Activated T-cell treated with anti-CD3 and anti-CD28 coated beads, Interleukin-2, amount 50 U/mL, for 72 hours (primary cell): ENCODE results near the gene CCDC27. TPM values are rescaled to one million over a fixed set of nuclear protein-coding genes. Genes with fewer than 3 reads are reported as not detected.

ENCODE experiments used
- ATAC-seq, 2 donors: fragments of 150-1000 bp; cut with Tn5 transposase; replicated peaks in 1 of 2; 2 replicates each; pipeline ENCODE4 v1.10.0; 2021; ENCODE audit warnings: moderate library complexity in 2 of 2, mild to moderate bottlenecking in 1 of 2
- DNase-seq, 2 donors: peaks; one replicate each; pipeline ENCODE4 v3.0.0; 2021 to 2022; ENCODE audit warnings: mixed read lengths in 1 of 2
- H3K27ac Mint-ChIP-seq: one replicate; pipeline ENCODE4 v1.8.0; 2022; ENCODE audit warnings: mild to moderate bottlenecking, moderate library complexity, mixed read lengths
- H3K27me3 Mint-ChIP-seq: one replicate; pipeline ENCODE4 v1.8.0; 2022; ENCODE audit warnings: low read depth, mixed read lengths
- H3K36me3 Mint-ChIP-seq, 2 donors: one replicate each; pipeline ENCODE4 v1.8.0; 2022; ENCODE audit warnings: mixed read lengths in 2 of 2, mild to moderate bottlenecking in 1 of 2; ENCODE audit not compliant: insufficient read depth in 2 of 2
- H3K4me1 Mint-ChIP-seq: one replicate; pipeline ENCODE4 v1.8.0; 2022; ENCODE audit warnings: low read depth, mixed read lengths
- H3K4me3 Mint-ChIP-seq, 2 donors: one replicate each; pipeline ENCODE4 v1.8.0; 2022; ENCODE audit warnings: mild to moderate bottlenecking in 2 of 2, mixed read lengths in 2 of 2, moderate library complexity in 2 of 2
- H3K9me3 Mint-ChIP-seq, 2 donors: one replicate each; pipeline ENCODE4 v1.8.0; 2022; ENCODE audit warnings: mixed read lengths in 2 of 2
- total RNA-seq, 2 donors: library from RNA; stranded (reverse); gene quantifications; one replicate each; pipeline ENCODE4 v1.2.3, GENCODE V29; 2022

The CCDC27 gene
- total RNA-seq, 2 donors from 2014 or later, result not detected

DNA sequence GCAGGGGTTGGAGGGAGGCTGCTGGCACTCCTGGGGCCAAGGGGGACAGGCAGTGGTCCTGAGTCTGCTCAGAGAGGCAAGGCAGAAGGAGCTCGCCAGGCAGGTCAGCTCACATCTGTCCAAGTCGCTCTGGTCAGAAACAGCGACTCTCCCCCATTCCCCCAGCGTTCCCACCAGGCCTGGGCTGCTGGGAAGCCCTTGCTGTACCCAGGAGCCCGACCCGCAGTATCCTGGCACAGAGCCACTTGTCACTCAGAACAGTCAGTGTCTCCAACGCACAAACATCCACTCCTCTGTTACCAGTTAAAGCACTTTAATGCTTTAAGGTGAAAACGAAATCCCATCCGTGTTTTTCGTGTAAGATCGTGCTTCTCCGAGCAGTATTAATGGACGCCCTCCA, 16.6 kb upstream of the CCDC27 start:
- Mint-ChIP-seq H3K9me3 (no peaks in the 10 kb centered on the region), H3K27ac (no peak overlapping the region), H3K4me3 (no peak overlapping the region), H3K27me3 (no peaks in the 10 kb centered on the region), H3K4me1 (no peaks in the 10 kb centered on the region), H3K36me3 (peaks cover 0 to 3% of the 10 kb centered on the region in 2 donors)
- ATAC-seq (no peak), DNase-seq (no peak)

DNA sequence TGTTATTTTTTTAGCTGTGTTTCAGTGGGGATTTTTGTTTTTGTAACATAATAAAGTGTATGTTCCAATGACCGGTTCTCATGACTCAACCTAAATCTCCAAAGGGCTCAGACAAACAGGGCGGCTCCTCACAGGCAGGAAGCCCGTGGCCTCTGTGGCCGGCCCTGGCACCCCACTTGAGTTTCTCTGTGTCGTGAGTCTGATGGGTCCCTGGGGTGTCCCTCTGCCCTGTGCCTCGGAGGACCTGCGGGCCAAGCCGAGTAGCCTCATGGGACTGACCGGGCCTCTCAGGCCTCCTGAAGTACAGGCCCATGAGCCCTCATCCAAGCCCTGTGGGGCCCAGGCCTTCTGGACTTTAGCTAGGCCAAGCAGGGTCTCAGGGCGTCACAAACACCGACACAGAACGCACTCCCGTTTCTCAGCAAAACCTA, 16.1 kb upstream of the CCDC27 start:
- Mint-ChIP-seq H3K9me3 (no peaks in the 10 kb centered on the region), H3K27me3 (no peaks in the 10 kb centered on the region), H3K27ac (no peak overlapping the region), H3K36me3 (peaks cover 0 to 3% of the 10 kb centered on the region in 2 donors), H3K4me3 (no peak overlapping the region), H3K4me1 (no peaks in the 10 kb centered on the region)
- DNase-seq, result no peak
- no peak for ATAC-seq

DNA sequence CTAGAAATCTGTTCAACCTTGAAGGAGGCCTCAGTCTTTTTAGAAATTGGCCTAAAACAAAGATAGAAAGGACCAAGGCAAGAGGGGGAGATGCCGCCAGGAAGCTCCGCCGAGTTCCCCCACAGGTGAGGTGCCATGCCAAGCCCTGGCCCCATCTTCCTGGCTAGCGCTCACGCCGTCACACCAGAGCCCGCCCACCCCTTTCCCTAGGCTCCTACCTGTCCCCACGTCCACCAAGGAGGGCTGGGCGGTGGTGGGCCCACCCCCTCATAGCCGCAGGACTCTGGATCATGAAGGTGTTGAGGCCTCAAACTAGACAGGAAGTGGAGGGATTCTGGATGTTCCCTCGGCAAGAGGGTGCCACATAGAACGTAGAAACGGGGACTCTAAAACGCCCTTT, 15.5 kb upstream of the CCDC27 start:
- peaks cover 0 to 7% of the 10 kb centered on the region in 2 donors for H3K36me3 Mint-ChIP-seq
- H3K27me3 Mint-ChIP-seq, result no peaks in the 10 kb centered on the region
- no peaks in the 10 kb centered on the region for H3K4me1 Mint-ChIP-seq
- no peak for DNase-seq
- H3K9me3 Mint-ChIP-seq, result no peaks in the 10 kb centered on the region
- no peak for ATAC-seq
- H3K27ac Mint-ChIP-seq, result no peak overlapping the region
- no peak overlapping the region for H3K4me3 Mint-ChIP-seq

DNA sequence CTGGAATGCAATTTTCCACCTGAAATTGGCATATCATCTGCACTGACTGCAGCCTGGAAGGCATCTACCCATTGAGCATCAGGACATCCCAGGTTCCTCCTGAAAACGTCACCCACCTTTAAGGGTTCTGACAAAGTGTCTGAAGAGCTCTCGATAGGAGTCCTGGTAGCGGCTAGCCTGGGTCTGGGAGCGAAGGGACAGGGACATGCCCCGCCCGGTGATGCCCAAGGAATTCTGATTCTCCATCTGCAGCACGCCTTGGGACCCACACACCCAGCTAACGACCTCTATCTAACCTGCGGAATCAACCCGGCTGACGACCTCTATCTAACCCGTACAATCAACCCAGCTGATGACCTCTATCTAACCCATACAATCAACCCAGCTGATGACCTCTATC, 13.3 kb upstream of the CCDC27 start:
- DNase-seq (no peak), ATAC-seq (no peak)
- H3K9me3 Mint-ChIP-seq, result no peaks in the 10 kb centered on the region
- peaks cover 0 to 7% of the 10 kb centered on the region in 2 donors for H3K36me3 Mint-ChIP-seq
- no peaks in the 10 kb centered on the region for H3K27me3 Mint-ChIP-seq
- H3K27ac Mint-ChIP-seq, result no peak overlapping the region
- H3K4me3 Mint-ChIP-seq, result no peak overlapping the region
- peaks cover 10% of the 10 kb centered on the region for H3K4me1 Mint-ChIP-seq

DNA sequence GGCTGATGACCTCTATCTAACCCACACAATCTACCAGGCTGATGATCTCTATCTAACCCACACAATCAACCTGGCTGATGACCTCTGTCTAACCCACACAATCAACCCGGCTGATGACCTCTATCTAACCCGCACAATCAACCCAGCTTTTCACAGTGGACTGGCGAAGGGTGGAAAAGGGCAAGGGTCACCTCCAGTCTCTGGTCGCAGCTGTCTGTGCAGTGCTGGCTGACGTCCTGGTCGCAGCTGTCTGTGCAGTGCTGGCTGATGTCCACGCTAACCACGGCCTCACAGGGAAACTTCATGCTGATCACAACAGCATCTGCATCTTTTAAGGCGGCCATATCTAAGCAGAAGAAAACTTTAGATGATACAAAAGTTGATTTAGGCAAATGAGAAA, 12.2 kb upstream of the CCDC27 start:
- Mint-ChIP-seq H3K27ac (no peak overlapping the region), H3K4me1 (peaks cover 18% of the 10 kb centered on the region), H3K4me3 (no peak overlapping the region), H3K27me3 (no peaks in the 10 kb centered on the region), H3K9me3 (no peaks in the 10 kb centered on the region), H3K36me3 (peaks cover 0 to 7% of the 10 kb centered on the region in 2 donors)
- DNase-seq (no peak), ATAC-seq (no peak)

DNA sequence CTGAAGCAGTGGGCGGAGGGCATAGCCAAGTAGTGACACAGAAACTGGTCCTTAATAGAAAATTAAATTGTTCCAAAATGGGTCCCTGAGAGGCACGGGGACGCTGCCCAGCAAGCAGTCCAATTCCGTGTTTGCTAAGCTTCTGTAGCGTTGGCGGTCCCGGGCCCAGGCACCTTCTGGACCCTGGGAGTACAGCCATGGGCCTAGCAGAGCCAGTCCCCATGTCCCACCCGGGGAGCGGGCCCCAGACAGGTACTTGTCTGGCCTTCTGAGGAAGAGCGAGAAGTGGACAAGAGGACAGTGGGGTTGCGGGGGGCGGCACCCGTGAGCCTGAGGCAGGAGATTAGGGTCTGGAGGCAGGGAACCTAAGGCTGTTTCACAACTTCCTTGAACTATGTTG, 11.5 kb upstream of the CCDC27 start:
- H3K4me3 Mint-ChIP-seq, result no peak overlapping the region
- DNase-seq, result no peak
- H3K4me1 Mint-ChIP-seq, result peaks cover 25% of the 10 kb centered on the region
- H3K27me3 Mint-ChIP-seq, result no peaks in the 10 kb centered on the region
- no peak for ATAC-seq
- peak overlapping the region; percentile 38 for H3K27ac Mint-ChIP-seq
- H3K36me3 Mint-ChIP-seq, result peaks cover 0 to 7% of the 10 kb centered on the region in 2 donors
- no peaks in the 10 kb centered on the region for H3K9me3 Mint-ChIP-seq

DNA sequence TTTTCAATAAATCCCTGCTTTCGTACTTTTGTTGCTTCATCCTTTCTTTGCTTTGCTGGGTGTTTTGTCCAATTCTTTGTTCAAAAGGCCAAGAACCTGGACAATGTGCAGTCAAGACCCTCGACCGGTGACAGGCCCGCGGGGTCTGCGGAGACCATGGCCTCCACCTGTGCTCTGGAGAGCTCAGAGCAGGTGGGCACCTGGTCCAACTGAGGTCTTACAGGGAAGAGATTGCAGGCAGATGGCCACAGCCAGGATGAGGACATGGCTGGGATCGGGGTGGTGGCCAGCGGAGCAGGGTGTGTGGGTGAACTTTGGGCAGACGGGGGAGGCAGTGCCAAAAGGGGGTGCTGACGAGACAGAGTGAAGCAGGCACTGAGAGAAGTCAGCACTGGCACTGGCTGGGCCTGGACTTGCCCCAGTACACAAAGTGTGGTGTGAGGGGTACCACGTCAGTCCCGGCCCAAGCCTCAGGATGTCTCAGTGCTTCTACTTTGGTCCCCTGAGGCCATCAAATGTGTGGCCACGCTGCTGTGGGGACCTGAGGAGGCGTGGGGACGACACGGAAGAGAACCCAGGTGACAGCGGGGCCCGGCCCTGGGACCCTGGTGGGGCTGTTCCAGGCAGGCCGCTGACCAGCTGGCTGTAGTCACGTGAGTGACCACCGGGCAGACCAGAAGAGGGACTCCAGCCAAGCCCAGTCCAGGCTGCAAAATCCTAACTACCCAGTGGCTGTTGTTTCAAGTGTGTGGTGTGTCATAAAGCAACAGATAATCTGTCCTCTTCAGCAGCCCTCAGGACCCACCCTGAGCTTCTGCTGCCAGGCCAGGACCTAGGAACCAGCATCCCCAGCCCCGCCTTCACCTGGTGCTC, 10.4 kb upstream of the CCDC27 start:
- H3K4me3 Mint-ChIP-seq, result no peak overlapping the region
- ATAC-seq, result no peak
- H3K27ac Mint-ChIP-seq, result no peak overlapping the region
- no peak for DNase-seq
- H3K27me3 Mint-ChIP-seq, result no peaks in the 10 kb centered on the region
- peaks cover 0 to 4% of the 10 kb centered on the region in 2 donors for H3K36me3 Mint-ChIP-seq
- no peaks in the 10 kb centered on the region for H3K9me3 Mint-ChIP-seq
- peaks cover 32% of the 10 kb centered on the region for H3K4me1 Mint-ChIP-seq

DNA sequence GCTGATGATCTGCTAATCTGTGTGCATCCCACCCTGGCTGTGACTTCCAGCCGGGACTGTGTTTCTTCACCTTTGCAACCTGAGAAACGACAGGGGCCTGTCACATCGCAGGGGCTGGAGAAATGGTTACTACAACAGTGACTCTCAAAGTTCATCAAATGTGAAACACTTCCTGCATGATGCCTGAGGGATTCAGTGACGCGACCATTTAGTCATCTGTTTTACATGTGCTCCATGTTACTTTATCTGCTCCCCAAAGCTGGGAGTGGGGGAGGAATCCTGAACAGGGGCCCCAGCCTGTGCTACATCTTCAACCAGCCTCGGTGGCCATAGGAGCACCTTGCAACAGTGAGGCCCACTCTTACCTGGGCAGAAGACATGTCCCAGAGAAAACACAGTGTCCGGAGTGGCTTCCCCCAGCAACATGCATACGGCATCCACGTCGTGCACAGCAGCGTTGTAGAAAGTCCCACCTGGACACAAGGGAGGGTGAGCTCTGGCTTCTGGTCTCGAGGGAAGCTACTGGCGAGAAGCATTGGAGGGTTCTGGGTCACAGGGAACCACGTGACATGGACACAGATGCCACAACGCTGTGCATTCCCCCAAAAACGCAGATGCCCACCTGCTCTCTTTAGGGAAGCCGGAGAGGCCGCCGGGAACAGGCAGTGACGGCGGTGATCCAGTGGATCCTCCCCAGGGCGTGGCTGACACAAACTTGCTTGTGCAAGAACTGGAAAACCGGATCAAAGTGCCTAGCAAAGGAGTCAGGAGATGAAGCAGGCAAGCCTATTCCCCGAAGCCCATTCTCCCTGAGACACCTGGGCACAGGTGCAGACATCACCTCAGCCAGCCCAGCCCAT, 9.6 kb upstream of the CCDC27 start:
- Mint-ChIP-seq H3K4me1 (peaks cover 35% of the 10 kb centered on the region), H3K27ac (no peak overlapping the region), H3K36me3 (peaks cover 0 to 4% of the 10 kb centered on the region in 2 donors), H3K4me3 (no peak overlapping the region), H3K9me3 (no peaks in the 10 kb centered on the region), H3K27me3 (no peaks in the 10 kb centered on the region)
- DNase-seq, result no peak
- ATAC-seq, result no peak

DNA sequence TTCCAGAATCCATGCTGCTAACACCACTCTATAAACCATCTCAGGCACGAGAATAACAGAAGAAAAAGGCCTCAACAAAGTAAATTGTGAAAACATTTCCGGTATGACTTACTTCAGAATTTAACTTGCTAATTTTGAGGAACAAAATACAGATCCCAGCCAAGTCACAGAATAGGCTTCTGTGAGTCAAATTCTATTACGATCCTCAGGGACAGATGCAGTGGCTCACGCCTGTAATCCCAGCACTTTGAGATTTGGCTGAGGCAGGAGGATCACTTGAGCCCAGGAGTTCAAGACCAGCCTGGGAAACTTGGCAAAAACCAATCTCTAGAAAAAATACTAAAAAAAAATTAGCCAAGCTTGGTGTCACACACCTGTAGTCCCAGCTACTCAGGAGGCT, 8.8 kb upstream of the CCDC27 start:
- Mint-ChIP-seq H3K9me3 (no peaks in the 10 kb centered on the region), H3K4me3 (no peak overlapping the region), H3K27ac (no peak overlapping the region), H3K36me3 (peaks cover 0 to 4% of the 10 kb centered on the region in 2 donors), H3K27me3 (no peaks in the 10 kb centered on the region), H3K4me1 (peaks cover 43% of the 10 kb centered on the region)
- DNase-seq (no peak), ATAC-seq (no peak)

DNA sequence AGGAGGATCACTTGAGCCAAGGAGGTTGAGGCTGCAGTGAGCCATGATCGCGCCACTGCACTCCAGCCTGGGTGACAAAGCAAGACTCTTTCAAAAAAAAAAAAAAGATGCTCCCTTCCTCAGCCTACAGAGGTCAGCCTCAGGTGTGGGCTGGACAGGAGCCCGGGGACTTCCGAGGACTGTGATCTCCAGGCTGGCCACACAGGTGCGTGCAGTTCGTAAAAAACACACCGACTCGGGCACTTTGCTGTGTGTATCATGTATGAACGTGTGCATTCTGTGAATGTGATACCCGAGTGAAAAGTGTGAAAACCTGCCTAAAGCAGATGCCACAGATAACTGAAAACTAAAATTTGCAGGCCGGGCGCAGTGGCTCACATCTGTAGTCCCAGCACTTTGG, 8.4 kb upstream of the CCDC27 start:
- no peak for ATAC-seq

DNA sequence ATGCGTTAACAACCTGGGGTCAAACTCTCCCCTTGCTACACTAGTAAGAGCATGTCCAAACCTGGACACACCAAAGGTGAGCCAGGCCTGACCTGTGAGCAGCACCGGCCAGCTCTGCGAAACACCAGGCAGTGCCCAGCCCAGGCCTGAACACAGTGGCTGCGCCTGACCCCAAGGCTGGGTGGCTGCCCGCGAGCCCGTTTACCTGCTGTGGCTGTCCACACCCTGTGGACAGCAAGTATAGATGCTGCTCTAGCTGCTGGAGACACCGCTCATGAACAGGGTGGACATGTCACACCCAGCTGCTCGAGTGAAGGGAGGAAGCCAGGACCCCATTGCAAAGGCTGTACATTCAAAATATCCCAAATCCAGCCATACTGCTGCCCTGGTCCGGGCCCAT, 7.6 kb upstream of the CCDC27 start:
- Mint-ChIP-seq H3K27me3 (no peaks in the 10 kb centered on the region), H3K36me3 (peaks cover 0 to 4% of the 10 kb centered on the region in 2 donors), H3K9me3 (no peaks in the 10 kb centered on the region), H3K27ac (no peak overlapping the region), H3K4me1 (peaks cover 44% of the 10 kb centered on the region), H3K4me3 (peak overlapping the region in 1 of 2 donors; percentile 84)
- DNase-seq, result no peak
- no peak for ATAC-seq

More for the DNA sequence above, 8.4 kb upstream of the CCDC27 start:
- DNase-seq, result no peak
- H3K36me3 Mint-ChIP-seq, result peaks cover 0 to 4% of the 10 kb centered on the region in 2 donors
- no peak overlapping the region for H3K4me3 Mint-ChIP-seq
- H3K9me3 Mint-ChIP-seq, result no peaks in the 10 kb centered on the region
- no peaks in the 10 kb centered on the region for H3K27me3 Mint-ChIP-seq
- H3K27ac Mint-ChIP-seq, result no peak overlapping the region
- peaks cover 44% of the 10 kb centered on the region for H3K4me1 Mint-ChIP-seq

DNA sequence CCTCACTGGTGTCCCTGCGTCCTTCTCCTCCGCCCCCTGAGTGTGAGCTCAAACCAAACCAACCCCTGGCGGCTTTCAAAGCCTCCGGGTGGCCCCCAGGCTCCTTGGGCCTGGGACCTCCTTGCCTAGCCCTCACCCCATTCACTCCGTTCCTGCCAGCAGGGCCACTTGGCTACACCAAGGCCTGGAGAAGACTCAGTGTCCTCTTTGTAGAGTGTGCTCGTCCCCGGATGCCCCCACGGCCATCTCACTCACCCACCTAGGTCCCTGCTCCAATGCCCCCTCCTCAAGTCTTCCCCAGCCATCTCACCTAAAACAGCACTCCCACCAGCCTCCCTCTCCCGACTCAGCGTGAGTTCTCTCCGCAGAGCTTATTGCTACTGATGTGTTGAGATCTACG, 7.2 kb upstream of the CCDC27 start:
- ATAC-seq, result no peak
- H3K27me3 Mint-ChIP-seq, result no peaks in the 10 kb centered on the region
- no peak for DNase-seq
- peak overlapping the region; percentile 84 to 87 for H3K4me3 Mint-ChIP-seq
- no peaks in the 10 kb centered on the region for H3K9me3 Mint-ChIP-seq
- peaks cover 0 to 4% of the 10 kb centered on the region in 2 donors for H3K36me3 Mint-ChIP-seq
- H3K4me1 Mint-ChIP-seq, result peaks cover 44% of the 10 kb centered on the region
- no peak overlapping the region for H3K27ac Mint-ChIP-seq
